ENCODE results near the gene UBR3. TPM values are rescaled to one million over a fixed set of nuclear protein-coding genes. Genes with fewer than 3 reads are reported as not detected.

Gene UBR3
- total RNA-seq, 1 experiment from 2014 or later = 21.9 TPM

- no peak overlapping the region for H2BK20ac ChIP-seq (ENCODE audit: low read depth, low read length, poor library complexity, severe bottlenecking)
- no peak overlapping the region for H3K4ac ChIP-seq (ENCODE audit: low read depth, low read length)
- H3K79me2 ChIP-seq (ENCODE audit: insufficient read depth, low read length) = no peaks in the 10 kb centered on the region
- no peak overlapping the region for H2BK12ac ChIP-seq (ENCODE audit: insufficient read length, low read depth, low read length)
- H4K8ac ChIP-seq (replicated peaks; ENCODE audit: insufficient read length, low read depth, low read length) = no peak overlapping the region
- Mint-ChIP-seq H3K36me3 (ENCODE audit: insufficient read depth in 1 of 3, low read depth in 3 of 3) (peaks cover 0 to 11% (median 0%) of the 10 kb centered on the region in 3 experiments; a peak in 3 of 7 replicates), H3K9me3 (no peaks in the 10 kb centered on the region), H3K27ac (peak overlapping the region; percentile 52 to 63 (median 60); a peak in 3 of 7 replicates), H3K4me1 (peaks cover 7 to 9% of the 10 kb centered on the region in 2 experiments), H3K4me3 (no peak overlapping the region), H3K27me3 (ENCODE audit: low read depth) (no peaks in the 10 kb centered on the region)
- H2BK5ac ChIP-seq (ENCODE audit: insufficient read length, low read length) = no peak overlapping the region
- no peaks in the 10 kb centered on the region for H3K4me1 ChIP-seq (ENCODE audit: insufficient read depth, low read length)
- H3K14ac ChIP-seq (ENCODE audit: insufficient read depth, low read length) = no peak overlapping the region
- no peaks in the 10 kb centered on the region for H3K27me3 ChIP-seq (ENCODE audit: insufficient read depth, low read length)
- no CpG with 5 or more reads among the region's 5 CpGs for WGBS (ENCODE audit: extremely low coverage, insufficient read length, low lambda C conversion rate)
- no peak overlapping the region for H4K91ac ChIP-seq (ENCODE audit: insufficient read length, low read depth, low read length)
- no peak overlapping the region for H3K9ac ChIP-seq (ENCODE audit: extremely low read depth, insufficient read length, low read length)
- no peak overlapping the region for H4K5ac ChIP-seq (ENCODE audit: insufficient read length, low read depth, low read length)
- no peak overlapping the region for H2AFZ ChIP-seq (ENCODE audit: low read length)
- H3T11ph ChIP-seq (ENCODE audit: low read length) = no peak overlapping the region
- no peak overlapping the region for H3K56ac ChIP-seq (ENCODE audit: insufficient read length, low read depth, low read length)
- no peak for TF ChIP-seq CTCF (conservative IDR thresholded peaks at IDR 0.05)
- H2BK15ac ChIP-seq (ENCODE audit: low read depth, low read length) = no peak overlapping the region
- no peaks in the 10 kb centered on the region for H4K20me1 ChIP-seq (ENCODE audit: control insufficient read depth, insufficient read depth, insufficient read length)
- H2AK5ac ChIP-seq (ENCODE audit: insufficient read length, low read length) = no peak overlapping the region
- no peaks in the 10 kb centered on the region for H3K79me1 ChIP-seq (ENCODE audit: insufficient read depth, low read depth, low read length, poor library complexity, severe bottlenecking)
- no peak overlapping the region for H2BK120ac ChIP-seq (ENCODE audit: low read depth, low read length, poor library complexity, severe bottlenecking)
- no peak overlapping the region for H3K23ac ChIP-seq (ENCODE audit: insufficient read length, low read depth, low read length)
- DNase-seq = no peak
- H3K18ac ChIP-seq (ENCODE audit: insufficient read length, low read depth, low read length) = no peak overlapping the region
- no peak overlapping the region for H3K27ac ChIP-seq (ENCODE audit: insufficient read length, low read depth, low read length)
- no peaks in the 10 kb centered on the region for H3K9me3 ChIP-seq (ENCODE audit: control insufficient read depth, low read depth, low read length)
- no peak overlapping the region for H3K4me2 ChIP-seq (ENCODE audit: insufficient read depth, insufficient read length, low read length)
- no peaks in the 10 kb centered on the region for H3K23me2 ChIP-seq (ENCODE audit: insufficient read length, low read depth, low read length, poor library complexity, severe bottlenecking)
These were observed 186.7 kb downstream of the UBR3 start for GRCh38 chr2:170013802-170014551.

Data from H9 (cell line).